ENCODE data around the gene PGA5.
"Not testable (repeated sequence)": the region's sequence is repeated elsewhere in the genome, so short reads cannot be mapped to it uniquely, and the experiment has no call there.

PGA5 gene

GRCh38 chr11:61240875-61241274 is at the start of gene PGA5:
PGA5 (plus strand) TSS chr11:61241175; CDS start chr11:61241227, 52 bp downstream.
- DNase-seq (ENCODE audit: low read depth); H3K4me3 ChIP-seq (ENCODE audit: low read length): not testable (repeated sequence)

DNA sequence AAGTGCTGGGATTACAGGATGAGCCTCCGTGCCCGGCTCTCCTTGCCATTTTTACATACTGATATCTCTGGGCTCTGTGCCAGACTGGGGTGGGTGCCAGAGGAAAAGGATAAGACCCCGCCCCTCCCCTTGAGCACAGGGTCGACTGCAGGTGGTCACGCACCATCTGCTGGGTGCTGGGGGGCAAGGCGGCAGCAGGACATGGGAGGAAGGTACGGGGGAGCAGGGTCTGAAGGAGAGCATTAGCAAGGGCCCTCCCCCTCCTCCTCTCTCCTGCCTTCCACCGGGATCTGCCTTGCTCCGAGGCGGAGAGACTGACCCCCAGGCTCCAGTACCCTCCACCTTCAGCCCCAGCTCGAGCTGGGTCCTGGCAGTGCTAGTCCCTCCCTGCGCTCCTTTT is 47.4 kb upstream of the PGA5 start:
- H3K4me3 ChIP-seq (ENCODE audit: low read length): no peak overlapping the region
- TF ChIP-seq CTCF (IDR thresholded peaks at IDR 0.05; ENCODE audit: insufficient read depth, low read depth, low read length, missing control alignments): no peak
- DNase-seq (ENCODE audit: low read depth): no peak

- TF ChIP-seq CTCF (IDR thresholded peaks at IDR 0.05; ENCODE audit: insufficient read depth, low read depth, low read length, missing control alignments): no peak
- no peak for DNase-seq (ENCODE audit: low read depth)
- H3K4me3 ChIP-seq (ENCODE audit: low read length): no peak overlapping the region
Measured at GRCh38 chr11:61194169-61194671, 46.8 kb upstream of the PGA5 start.

GRCh38 chr11:61194981-61195695 is 45.8 kb upstream of the PGA5 start:
- no peak for TF ChIP-seq CTCF (IDR thresholded peaks at IDR 0.05; ENCODE audit: insufficient read depth, low read depth, low read length, missing control alignments)
- no peak overlapping the region for H3K4me3 ChIP-seq (ENCODE audit: low read length)

DNA sequence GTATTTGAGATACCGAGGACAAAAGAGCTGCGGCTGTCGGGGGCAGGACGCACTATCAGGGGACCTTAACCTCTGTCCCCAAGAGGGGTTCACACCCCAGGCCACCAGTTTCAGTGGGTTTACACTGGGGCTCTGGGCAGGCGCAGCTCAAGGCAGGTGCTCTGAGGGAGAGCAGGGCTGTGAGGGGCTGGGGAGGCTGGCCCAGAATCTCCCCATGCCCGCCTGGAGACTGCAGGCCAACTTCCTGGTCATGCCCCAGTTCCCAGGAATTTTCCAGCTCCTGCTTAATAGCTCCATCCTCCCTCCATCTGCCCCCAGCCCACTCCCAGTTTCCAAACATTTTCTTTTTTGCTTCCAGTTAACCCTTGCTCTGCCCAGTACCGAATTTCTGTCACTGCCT is 45.3 kb upstream of the PGA5 start:
- TF ChIP-seq CTCF (IDR thresholded peaks at IDR 0.05; ENCODE audit: insufficient read depth, low read depth, low read length, missing control alignments): no peak

More at GRCh38 chr11:61194981-61195695, 45.8 kb upstream of the PGA5 start:
- DNase-seq (ENCODE audit: low read depth): no peak

DNA sequence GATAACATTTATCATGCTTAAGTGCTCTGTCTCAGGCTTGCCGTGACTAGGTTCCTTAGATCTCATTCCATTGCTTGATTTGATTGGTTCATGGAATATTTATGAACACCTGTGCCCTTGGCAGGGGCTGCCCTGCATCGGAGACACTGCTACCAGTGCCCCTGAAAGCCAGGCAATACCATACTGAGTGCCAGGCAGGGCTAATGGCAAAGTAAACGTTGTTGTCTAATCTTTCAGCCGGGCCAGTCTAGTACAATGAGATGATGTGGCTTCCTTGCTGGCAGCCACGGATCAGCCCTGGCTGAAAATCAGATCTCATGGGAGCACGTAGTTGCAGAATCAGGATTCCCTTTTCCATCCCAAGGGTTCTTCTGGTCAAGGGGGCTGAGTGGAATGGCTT is 42.6 kb upstream of the PGA5 start:
- no peak overlapping the region for H3K4me3 ChIP-seq (ENCODE audit: low read length)
- TF ChIP-seq CTCF (IDR thresholded peaks at IDR 0.05; ENCODE audit: insufficient read depth, low read depth, low read length, missing control alignments): no peak
- DNase-seq (ENCODE audit: low read depth): no peak

More for the DNA sequence above, 45.3 kb upstream of the PGA5 start:
- H3K4me3 ChIP-seq (ENCODE audit: low read length): no peak overlapping the region
- DNase-seq (ENCODE audit: low read depth): no peak

GRCh38 chr11:61198948-61199523 is 41.9 kb upstream of the PGA5 start:
- TF ChIP-seq CTCF (IDR thresholded peaks at IDR 0.05; ENCODE audit: insufficient read depth, low read depth, low read length, missing control alignments): no peak
- no peak for DNase-seq (ENCODE audit: low read depth)
- H3K4me3 ChIP-seq (ENCODE audit: low read length): no peak overlapping the region

Measured in epithelial cell of esophagus (primary cell).